WERI-Rb-1 (cell line): ENCODE measurements around the gene EPB41L2.

ENCODE experiments used
- DNase-seq: peaks from one replicate; pipeline ENCODE4 v3.0.0-alpha.2; 2020
- H3K27ac ChIP-seq: fragments of 250-450 bp; sonication (Bioruptor Pico); 2 replicates; pipeline ENCODE4 v1.5.1; 2020; ENCODE audit warnings: mild to moderate bottlenecking, moderate library complexity
- H3K27me3 ChIP-seq: fragments of 250-450 bp; sonication (Bioruptor Pico); 2 replicates; pipeline ENCODE4 v1.5.1; 2021; ENCODE audit warnings: mild to moderate bottlenecking, low read depth, moderate library complexity; ENCODE audit not compliant: insufficient read depth, severe bottlenecking
- H3K36me3 ChIP-seq: fragments of 250-450 bp; sonication (Bioruptor Pico); 2 replicates; pipeline ENCODE4 v1.5.1; 2020; ENCODE audit warnings: mild to moderate bottlenecking, moderate library complexity
- H3K4me3 ChIP-seq: 2 replicates; pipeline ENCODE4 v1.5.1; 2011; ENCODE audit warnings: low read depth, mild to moderate bottlenecking, control low read depth, low read length
- H3K9me3 ChIP-seq: fragments of 250-450 bp; sonication (Bioruptor Pico); 2 replicates; pipeline ENCODE4 v1.5.1; 2021; ENCODE audit warnings: mild to moderate bottlenecking, moderate library complexity; ENCODE audit not compliant: severe bottlenecking
- CTCF ChIP-seq: IDR thresholded peaks from 2 replicates; pipeline ENCODE4 v1.5.1; 2011; ENCODE audit warnings: low read depth, mild to moderate bottlenecking, control low read depth, inconsistent platforms, low read length

Gene EPB41L2

GRCh38 chr6:130870179-130870880, 192.7 kb downstream of the EPB41L2 start:
- TF ChIP-seq CTCF = no peak
- DNase-seq = no peak
- Histone ChIP-seq H3K27ac (no peak overlapping the region), H3K36me3 (no peaks in the 10 kb centered on the region), H3K4me3 (no peak overlapping the region), H3K27me3 (no peaks in the 10 kb centered on the region), H3K9me3 (no peaks in the 10 kb centered on the region)

DNA sequence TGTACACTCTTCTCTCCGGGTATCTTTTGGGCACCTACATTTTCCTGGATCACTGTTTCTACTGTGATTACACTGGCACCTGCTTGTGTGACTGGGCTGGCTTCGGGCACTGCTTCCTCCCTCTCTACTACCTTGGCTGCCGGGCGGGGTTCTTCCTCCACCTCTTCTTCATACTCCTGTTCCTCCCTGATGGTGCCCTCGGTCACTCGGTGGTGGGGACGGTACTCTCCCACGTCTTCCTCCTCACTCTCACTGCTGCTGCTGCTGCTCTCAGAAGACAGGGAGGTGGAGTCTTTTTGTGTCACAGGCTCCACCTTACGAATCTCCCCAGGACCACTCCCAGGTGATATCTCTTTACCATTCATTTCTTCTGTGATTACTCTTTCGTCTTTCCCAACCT, 193.4 kb downstream of the EPB41L2 start:
- no peak for DNase-seq

DNA sequence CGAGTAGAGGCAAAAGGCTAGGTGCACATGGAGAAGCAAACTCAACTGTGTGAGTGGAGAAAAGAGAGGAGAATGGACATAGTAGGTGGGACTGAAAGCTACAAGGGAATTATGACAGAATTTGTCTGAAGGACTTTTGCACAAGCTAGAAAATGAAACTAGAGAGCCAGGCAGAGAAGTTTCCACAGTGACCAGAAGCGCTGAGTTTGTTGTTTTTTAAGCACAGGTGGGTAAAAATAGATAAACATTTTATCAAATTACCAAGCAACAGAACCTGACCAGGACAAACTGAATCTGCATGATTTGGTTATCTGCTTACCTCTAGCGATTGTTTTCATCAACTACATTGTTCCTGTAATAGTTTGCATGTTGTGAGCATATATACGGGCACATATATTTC, 197.3 kb downstream of the EPB41L2 start:
- Histone ChIP-seq H3K36me3 (no peaks in the 10 kb centered on the region), H3K4me3 (no peak overlapping the region), H3K27me3 (no peaks in the 10 kb centered on the region), H3K9me3 (no peaks in the 10 kb centered on the region), H3K27ac (no peak overlapping the region)
- TF ChIP-seq CTCF = no peak
- no peak for DNase-seq

More for the DNA sequence above, 193.4 kb downstream of the EPB41L2 start:
- no peaks in the 10 kb centered on the region for H3K9me3 ChIP-seq
- TF ChIP-seq CTCF = no peak
- no peaks in the 10 kb centered on the region for H3K27me3 ChIP-seq
- no peak overlapping the region for H3K27ac ChIP-seq
- no peaks in the 10 kb centered on the region for H3K36me3 ChIP-seq
- no peak overlapping the region for H3K4me3 ChIP-seq

GRCh38 chr6:130864344-130864743, 198.7 kb downstream of the EPB41L2 start:
- no peak for TF ChIP-seq CTCF
- Histone ChIP-seq H3K4me3 (no peak overlapping the region), H3K9me3 (no peaks in the 10 kb centered on the region), H3K27me3 (no peaks in the 10 kb centered on the region), H3K36me3 (no peaks in the 10 kb centered on the region), H3K27ac (no peak overlapping the region)
- no peak for DNase-seq

GRCh38 chr6:130863415-130864230, 199.4 kb downstream of the EPB41L2 start:
- H3K4me3 ChIP-seq = no peak overlapping the region
- no peak for DNase-seq
- H3K27me3 ChIP-seq = no peaks in the 10 kb centered on the region
- H3K27ac ChIP-seq = no peak overlapping the region
- no peaks in the 10 kb centered on the region for H3K9me3 ChIP-seq
- H3K36me3 ChIP-seq = no peaks in the 10 kb centered on the region
- TF ChIP-seq CTCF = no peak
